ENCODE measurements around the gene NOSIP. TPM values are rescaled to one million over a fixed set of nuclear protein-coding genes. Genes with fewer than 3 reads are reported as not detected.
A peak's percentile ranks its signal among the peaks of the same experiment; 100 is the strongest.

The NOSIP gene
- total and polyA plus RNA-seq, 7 donors: 53.9 to 104 (median 69.9) TPM

DNA sequence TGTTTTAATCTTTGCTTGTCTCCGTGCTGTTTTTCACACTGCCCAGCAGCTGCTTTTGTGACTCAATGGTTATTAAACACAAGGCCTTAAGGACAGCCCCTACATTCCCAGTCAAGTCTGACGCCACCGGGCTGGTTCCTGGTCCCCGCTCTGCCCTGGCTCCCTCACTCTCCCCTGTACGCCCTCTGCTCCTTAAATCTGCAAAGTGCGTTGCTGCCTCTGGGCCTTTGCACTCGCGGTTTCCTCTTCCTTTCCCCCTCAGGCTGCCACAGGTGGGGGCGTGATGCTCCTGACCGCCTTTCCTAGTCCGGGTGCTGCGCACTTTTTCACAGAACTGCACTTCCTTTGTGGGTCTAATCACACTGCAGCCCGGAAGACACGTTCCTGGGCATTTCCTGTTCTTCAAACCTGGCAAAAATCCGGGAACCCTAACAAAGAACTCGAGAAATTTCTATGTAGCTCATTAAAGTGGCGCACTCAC lies 25.6 kb downstream of the NOSIP start:
- Histone ChIP-seq H3K27me3 (ENCODE audit: insufficient read depth in 3 of 3, low read length in 2 of 3) (no peaks in the 10 kb centered on the region), H3K9me3 (no peaks in the 10 kb centered on the region), H3K27ac (peak overlapping the region; percentile 21), H3K36me3 (ENCODE audit: insufficient read depth in 1 of 2, low read depth in 1 of 2) (peaks cover 5 to 68% of the 10 kb centered on the region in 2 donors), H3K4me3 (no peak overlapping the region), H3K4me1 (peaks cover 3% of the 10 kb centered on the region)
- DNase-seq: peak in 1 of 2 donors; percentile 26
- intact Hi-C loops (cut with DNase I): no loop called here
- TF ChIP-seq, protein P1, sequence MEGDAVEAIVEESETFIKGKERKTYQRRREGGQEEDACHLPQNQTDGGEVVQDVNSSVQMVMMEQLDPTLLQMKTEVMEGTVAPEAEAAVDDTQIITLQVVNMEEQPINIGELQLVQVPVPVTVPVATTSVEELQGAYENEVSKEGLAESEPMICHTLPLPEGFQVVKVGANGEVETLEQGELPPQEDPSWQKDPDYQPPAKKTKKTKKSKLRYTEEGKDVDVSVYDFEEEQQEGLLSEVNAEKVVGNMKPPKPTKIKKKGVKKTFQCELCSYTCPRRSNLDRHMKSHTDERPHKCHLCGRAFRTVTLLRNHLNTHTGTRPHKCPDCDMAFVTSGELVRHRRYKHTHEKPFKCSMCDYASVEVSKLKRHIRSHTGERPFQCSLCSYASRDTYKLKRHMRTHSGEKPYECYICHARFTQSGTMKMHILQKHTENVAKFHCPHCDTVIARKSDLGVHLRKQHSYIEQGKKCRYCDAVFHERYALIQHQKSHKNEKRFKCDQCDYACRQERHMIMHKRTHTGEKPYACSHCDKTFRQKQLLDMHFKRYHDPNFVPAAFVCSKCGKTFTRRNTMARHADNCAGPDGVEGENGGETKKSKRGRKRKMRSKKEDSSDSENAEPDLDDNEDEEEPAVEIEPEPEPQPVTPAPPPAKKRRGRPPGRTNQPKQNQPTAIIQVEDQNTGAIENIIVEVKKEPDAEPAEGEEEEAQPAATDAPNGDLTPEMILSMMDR (IDR thresholded peaks at IDR 0.05): no peak
- ATAC-seq: peak in 2 of 4 donors; percentile 13 to 14
- 73 to 74% (median 73%) methylated on average over 17 of the region's 17 CpGs for WGBS, 3 donors

DNA sequence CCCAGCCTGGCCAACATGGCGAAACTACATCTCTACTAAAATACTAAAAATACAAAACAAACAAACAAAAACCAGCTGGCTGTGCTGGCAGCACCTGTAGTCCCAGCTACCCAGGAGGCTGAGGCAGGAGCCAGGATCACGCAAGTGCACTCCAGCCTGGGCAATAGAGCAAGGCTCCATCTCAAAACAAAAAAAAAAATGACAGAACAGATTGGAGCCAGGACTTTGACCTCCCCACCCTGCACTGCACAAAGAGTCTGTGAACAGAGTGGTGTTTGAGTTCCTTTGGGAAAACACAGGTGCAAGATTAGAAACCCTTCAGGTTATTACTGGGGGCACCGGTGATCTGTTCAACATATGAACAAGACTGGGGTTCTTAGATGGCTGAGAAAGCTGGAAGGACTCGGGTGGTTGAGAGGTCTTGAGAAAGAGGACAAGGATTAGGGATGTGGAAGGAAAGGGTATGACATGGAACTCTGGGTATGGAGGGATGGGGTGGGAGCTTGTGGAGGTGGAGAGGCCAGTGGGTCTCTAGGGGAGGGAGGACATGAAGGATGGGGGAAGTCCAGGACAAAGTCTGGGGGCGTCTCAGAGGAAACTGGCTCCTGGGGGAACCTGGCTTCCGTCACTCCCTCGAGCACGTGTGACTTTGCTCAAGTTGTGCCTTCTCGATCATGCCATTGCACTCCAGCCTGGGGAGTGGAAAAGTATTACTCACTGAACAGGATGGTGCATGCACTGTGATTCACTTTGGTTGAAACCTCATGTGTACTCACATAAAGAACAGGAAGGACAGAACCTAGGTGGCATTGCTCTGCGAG lies 26.7 kb downstream of the NOSIP start:
- no peaks in the 10 kb centered on the region for H3K27me3 ChIP-seq (ENCODE audit: insufficient read depth in 3 of 3, low read length in 2 of 3)
- ATAC-seq (no peak), DNase-seq (no peak)
- peak overlapping the region; percentile 21 for H3K27ac ChIP-seq
- H3K4me3 ChIP-seq: no peak overlapping the region
- TF ChIP-seq, protein P1 (IDR thresholded peaks at IDR 0.05): no peak
- 59 to 77% (median 60%) methylated on average over 10 of the region's 10 CpGs for WGBS, 3 donors
- H3K9me3 ChIP-seq: no peaks in the 10 kb centered on the region
- H3K36me3 ChIP-seq (ENCODE audit: insufficient read depth in 1 of 2, low read depth in 1 of 2): peaks cover 5 to 58% of the 10 kb centered on the region in 2 donors
- intact Hi-C loops (cut with DNase I): no loop called here
- no peaks in the 10 kb centered on the region for H3K4me1 ChIP-seq

DNA sequence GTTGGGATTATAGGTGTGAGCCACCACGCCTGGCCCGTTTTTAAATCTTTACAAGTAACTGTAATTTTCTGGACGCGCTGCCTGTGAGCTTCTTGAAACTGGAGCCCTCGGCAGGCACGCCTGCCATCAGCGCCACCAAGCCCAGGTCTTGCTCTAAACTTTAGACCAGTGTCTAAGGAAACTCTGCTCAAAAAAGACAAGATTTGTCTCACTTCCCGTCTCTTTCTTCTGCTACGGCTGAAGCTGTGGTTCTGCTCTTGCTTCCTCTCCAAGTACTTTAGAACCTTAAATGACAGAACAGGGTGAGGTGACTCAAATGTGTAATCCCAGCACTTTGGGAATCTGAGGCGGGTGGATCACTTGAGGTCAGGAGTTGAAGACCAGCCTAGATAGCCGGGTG lies 27.6 kb downstream of the NOSIP start:
- no peaks in the 10 kb centered on the region for H3K4me1 ChIP-seq
- H3K4me3 ChIP-seq: no peak overlapping the region
- TF ChIP-seq, protein P1 (IDR thresholded peaks at IDR 0.05): no peak
- no peak for ATAC-seq
- no peak overlapping the region for H3K27ac ChIP-seq
- peaks cover 5 to 49% of the 10 kb centered on the region in 2 donors for H3K36me3 ChIP-seq (ENCODE audit: insufficient read depth in 1 of 2, low read depth in 1 of 2)
- no peaks in the 10 kb centered on the region for H3K9me3 ChIP-seq
- H3K27me3 ChIP-seq (ENCODE audit: insufficient read depth in 3 of 3, low read length in 2 of 3): no peaks in the 10 kb centered on the region
- intact Hi-C loops (cut with DNase I): no loop called here
- no peak for DNase-seq
- WGBS, 3 donors: 83 to 91% (median 86%) methylated on average over 11 of the region's 11 CpGs

DNA sequence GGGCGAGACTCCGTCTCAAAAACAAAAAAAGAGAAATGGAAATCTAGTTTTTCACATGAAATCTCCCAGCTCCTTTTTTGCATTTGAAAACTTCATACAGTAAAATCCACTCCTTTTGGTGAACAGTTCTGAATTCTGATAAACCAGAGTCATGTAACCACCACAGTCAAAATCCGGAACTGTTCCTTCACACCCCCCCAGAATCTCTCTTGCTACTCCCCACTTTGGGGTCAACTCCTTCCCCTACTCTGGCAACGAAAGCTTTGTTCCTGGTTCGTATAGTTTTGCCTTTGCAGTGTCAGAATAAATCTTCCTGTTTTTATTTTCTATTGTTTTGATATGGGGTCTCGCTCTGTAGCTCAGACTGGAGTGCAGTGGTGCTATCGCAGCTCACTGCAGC lies 28.8 kb downstream of the NOSIP start:
- TF ChIP-seq, protein P1 (IDR thresholded peaks at IDR 0.05): no peak
- Histone ChIP-seq H3K4me1 (peaks cover 4% of the 10 kb centered on the region), H3K27ac (no peak overlapping the region), H3K9me3 (no peaks in the 10 kb centered on the region), H3K36me3 (ENCODE audit: insufficient read depth in 1 of 2, low read depth in 1 of 2) (peaks cover 4 to 36% of the 10 kb centered on the region in 2 donors), H3K27me3 (ENCODE audit: insufficient read depth in 3 of 3, low read length in 2 of 3) (no peaks in the 10 kb centered on the region), H3K4me3 (no peak overlapping the region)
- intact Hi-C loops (cut with DNase I): no loop called here
- 92 to 96% (median 92%) methylated on average over 7 of the region's 7 CpGs for WGBS, 3 donors
- DNase-seq (no peak), ATAC-seq (no peak)

All from psoas muscle (tissue), 8 donors.